ENCODE measurements around the gene TANGO6.
"Not testable (repeated sequence)": the region's sequence is repeated elsewhere in the genome, so short reads cannot be mapped to it uniquely, and the experiment has no call there.

TANGO6 gene

GRCh38 chr16:68973611-68974120 is 130.3 kb downstream of the TANGO6 start:
- DNase-seq = no peak

DNA sequence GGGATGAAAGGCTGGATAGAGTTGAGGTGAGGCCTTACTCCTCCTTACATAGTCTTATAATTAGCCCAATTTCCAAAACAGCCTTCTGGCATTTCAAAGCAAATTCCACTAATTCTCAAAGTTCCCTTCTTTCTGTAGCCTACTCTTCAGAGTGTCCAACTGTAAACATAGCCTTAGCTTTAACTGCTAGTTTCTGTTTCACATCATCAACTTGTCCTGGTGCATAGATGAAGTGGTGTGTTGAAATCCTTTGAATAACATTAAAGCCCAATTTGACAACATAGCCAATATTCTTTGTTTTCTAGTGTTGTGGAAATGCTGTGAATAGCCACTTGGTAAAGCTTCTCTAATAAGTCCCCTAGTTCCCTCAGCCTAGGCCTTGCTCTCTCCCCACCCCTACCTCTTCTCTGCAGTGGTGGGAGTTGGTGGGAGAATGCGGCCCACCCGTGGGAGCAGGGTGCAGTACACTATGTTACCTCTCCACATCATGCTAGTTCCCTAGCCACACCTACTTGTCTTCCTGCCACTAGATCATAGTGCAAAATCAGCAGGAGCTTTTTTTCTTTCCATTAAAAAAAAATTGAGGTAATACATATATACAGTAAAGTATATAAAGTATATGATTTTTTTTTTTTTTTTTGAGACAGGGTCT is 135.1 kb downstream of the TANGO6 start:
- no peak for DNase-seq

DNA sequence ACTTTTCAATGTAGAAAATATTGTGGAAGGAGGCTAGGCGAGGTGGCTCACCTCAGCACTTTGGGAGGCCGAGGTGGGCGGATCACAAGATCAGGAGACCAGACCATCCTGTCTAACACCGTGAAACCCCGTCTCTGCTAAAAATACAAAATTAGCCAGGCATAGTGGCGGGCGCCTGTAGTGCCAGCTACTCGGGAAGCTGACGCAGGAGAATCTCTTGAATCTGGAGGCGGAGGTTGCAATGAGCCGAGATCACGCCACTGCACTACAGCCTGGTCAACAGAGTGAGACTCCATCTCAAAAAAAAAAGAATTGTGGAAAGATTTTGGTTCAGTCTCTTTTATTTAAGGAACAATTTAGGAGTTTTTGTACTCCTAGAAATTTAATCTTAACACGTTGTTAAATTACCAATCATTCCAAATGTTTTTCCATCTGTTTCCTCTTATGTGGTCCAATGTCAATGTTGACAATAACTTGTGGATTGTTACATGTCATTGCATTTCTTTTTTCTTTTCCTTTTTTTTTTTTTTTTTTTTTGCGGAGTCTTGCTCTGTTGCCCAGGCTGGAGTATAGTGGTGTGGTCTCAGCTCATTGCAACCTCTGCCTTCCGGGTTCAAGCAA is 137.5 kb downstream of the TANGO6 start:
- DNase-seq = no peak

- no peak for DNase-seq
Measured at GRCh38 chr16:68981971-68982370, 138.6 kb downstream of the TANGO6 start.

DNA sequence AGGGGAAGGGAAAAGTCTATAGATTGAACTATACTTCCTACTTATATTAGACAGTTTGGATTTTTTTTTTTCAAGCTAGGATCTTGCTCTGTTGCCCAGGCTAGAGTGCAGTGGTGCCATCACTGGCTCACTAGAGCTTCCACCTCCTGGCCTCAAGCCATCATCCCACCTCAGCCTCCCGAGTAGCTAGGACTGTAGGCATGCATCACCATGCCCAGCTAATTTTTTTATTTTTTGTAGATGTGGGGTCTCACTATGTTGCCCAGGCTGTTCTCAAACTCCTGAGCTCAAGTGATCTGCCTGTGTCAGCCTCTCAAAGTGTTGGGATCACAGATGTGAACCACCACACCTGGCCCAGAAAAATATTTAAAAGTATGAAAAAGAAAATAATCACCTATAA is 141.1 kb downstream of the TANGO6 start:
- DNase-seq = no peak

- DNase-seq = no peak
Measured at GRCh38 chr16:68985268-68985667, 141.9 kb downstream of the TANGO6 start.

DNA sequence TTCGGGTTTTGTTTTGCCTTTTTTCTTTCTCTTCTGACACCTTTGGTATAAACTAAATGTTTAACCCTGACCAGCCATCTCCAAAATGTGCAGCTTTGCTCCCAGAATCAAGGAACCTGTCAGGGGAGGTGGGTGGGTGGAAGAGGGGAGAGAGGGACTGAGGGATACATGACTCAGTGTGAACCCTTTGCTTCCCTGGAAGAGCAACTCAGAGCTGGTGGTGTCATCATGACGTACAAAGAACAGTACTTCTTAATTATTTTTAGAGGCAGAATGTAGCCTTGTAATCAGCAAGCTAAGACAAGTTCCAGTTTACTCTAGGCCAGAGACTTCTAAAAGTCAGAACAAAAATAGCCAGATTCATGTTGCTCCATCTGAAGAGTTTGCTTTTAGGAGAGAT is 142.5 kb downstream of the TANGO6 start:
- no peak for DNase-seq

- DNase-seq = no peak
Measured at GRCh38 chr16:68987734-68988457, 144.6 kb downstream of the TANGO6 start.

- DNase-seq = not testable (repeated sequence)
Measured at GRCh38 chr16:68990172-68990845, 147.0 kb downstream of the TANGO6 start.

DNA sequence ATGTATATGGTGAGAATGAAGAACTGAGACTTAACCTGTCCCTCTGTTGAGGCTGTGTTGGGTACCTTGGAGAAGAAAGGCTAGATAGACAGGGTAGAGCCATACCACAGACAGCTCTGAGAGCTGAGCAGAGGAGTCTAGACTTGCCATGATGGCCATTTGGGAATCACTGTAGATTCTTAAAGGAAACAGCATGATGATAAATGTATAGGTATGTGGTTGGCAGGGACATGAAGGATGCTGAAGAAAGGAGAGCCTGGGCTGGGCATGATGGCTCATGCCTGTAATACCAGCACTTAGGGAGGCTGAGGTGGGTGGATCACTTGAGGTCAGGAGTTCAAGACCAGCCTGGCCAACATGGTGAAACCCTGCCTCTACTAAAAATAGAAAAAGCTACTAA is 147.7 kb downstream of the TANGO6 start:
- DNase-seq = no peak

DNA sequence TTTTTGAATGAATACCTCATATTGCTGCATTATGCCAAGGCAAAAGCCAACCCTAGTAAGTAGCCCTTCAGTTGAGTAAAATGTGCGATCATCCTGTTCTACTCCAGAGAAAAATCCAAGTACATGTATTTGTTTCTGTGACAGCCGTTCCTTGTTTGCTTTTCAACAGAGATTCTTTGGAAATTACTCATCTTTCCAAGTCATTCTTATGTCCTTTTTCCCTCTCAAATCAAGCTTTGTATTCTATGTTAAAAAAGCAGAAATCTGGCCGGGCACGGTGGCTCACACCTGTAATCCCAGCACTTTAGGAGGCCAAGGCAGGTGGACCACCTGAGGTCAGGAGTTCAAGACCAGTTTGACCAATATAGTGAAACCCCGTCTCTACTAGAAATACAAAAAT is 149.2 kb downstream of the TANGO6 start:
- no peak for DNase-seq

- no peak for DNase-seq
Measured at GRCh38 chr16:68993456-68993855, 150.1 kb downstream of the TANGO6 start.

GRCh38 chr16:68993885-68994284 is 150.6 kb downstream of the TANGO6 start:
- DNase-seq = no peak

GRCh38 chr16:68994324-68994723 is 151.0 kb downstream of the TANGO6 start:
- no peak for DNase-seq

GRCh38 chr16:68995011-68995504 is 151.7 kb downstream of the TANGO6 start:
- no peak for DNase-seq

DNA sequence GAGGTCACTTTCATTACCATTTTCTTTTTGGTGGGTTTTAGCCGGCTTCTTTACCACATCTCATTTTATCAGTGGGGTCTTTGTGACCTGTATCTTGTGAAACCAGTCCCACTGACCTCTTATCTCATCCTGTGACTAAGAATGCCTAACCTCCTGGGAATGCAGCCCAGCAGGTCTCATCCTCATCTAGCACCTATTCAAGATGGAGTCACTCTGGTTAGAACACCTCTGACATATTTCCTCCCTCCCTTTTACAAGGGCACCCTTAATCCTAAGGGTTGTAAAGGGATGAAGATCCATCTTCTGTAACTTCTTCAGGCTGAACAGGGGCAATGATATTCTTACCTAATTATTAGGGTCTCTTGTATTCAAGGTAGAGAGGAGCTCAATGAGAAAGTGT is 154.2 kb downstream of the TANGO6 start:
- no peak for DNase-seq

- DNase-seq = no peak
Measured at GRCh38 chr16:68999114-68999513, 155.8 kb downstream of the TANGO6 start.

DNA sequence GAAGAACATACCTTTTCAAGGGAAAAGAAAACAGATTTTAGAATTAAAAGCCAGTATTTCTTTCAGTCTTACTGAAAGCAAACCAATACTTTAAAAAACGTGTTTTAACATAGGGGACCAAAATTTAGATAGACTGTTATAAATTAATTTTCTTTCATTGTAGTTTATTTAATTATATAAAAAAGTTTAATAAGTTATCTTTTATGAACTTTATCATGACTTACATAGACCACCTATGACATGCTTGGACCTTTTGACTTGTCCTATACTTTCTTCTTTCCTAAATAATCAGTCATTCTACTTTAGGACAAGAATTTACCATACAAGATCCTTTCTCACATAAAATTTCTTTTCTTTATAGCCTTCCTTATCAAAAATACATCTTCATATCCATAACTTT is 160.2 kb downstream of the TANGO6 start:
- no peak for DNase-seq

GRCh38 chr16:69005641-69006355 is 162.5 kb downstream of the TANGO6 start:
- no peak for DNase-seq

GRCh38 chr16:69012906-69013305 is 169.6 kb downstream of the TANGO6 start:
- DNase-seq = no peak

GRCh38 chr16:69013991-69014390 is 170.7 kb downstream of the TANGO6 start:
- DNase-seq = no peak

- DNase-seq = no peak
Measured at GRCh38 chr16:69014811-69015210, 171.5 kb downstream of the TANGO6 start.

Data from CD4-positive, alpha-beta T cell treated with Interferon alpha-2 for 1 hour (primary cell).